GM18867 (cell line): ENCODE data around the gene ALOX15.
"Not testable (repeated sequence)": the region's sequence is repeated elsewhere in the genome, so short reads cannot be mapped to it uniquely, and the experiment has no call there.

Experiments
- ATAC-seq: cut with Tn5 transposase; IDR thresholded peaks from one replicate; pipeline ENCODE4 v1.9.1; 2021; ENCODE audit warnings: mild to moderate bottlenecking, moderate library complexity; ENCODE audit not compliant: unreplicated experiment

ALOX15 gene, protein sequence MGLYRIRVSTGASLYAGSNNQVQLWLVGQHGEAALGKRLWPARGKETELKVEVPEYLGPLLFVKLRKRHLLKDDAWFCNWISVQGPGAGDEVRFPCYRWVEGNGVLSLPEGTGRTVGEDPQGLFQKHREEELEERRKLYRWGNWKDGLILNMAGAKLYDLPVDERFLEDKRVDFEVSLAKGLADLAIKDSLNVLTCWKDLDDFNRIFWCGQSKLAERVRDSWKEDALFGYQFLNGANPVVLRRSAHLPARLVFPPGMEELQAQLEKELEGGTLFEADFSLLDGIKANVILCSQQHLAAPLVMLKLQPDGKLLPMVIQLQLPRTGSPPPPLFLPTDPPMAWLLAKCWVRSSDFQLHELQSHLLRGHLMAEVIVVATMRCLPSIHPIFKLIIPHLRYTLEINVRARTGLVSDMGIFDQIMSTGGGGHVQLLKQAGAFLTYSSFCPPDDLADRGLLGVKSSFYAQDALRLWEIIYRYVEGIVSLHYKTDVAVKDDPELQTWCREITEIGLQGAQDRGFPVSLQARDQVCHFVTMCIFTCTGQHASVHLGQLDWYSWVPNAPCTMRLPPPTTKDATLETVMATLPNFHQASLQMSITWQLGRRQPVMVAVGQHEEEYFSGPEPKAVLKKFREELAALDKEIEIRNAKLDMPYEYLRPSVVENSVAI

DNA sequence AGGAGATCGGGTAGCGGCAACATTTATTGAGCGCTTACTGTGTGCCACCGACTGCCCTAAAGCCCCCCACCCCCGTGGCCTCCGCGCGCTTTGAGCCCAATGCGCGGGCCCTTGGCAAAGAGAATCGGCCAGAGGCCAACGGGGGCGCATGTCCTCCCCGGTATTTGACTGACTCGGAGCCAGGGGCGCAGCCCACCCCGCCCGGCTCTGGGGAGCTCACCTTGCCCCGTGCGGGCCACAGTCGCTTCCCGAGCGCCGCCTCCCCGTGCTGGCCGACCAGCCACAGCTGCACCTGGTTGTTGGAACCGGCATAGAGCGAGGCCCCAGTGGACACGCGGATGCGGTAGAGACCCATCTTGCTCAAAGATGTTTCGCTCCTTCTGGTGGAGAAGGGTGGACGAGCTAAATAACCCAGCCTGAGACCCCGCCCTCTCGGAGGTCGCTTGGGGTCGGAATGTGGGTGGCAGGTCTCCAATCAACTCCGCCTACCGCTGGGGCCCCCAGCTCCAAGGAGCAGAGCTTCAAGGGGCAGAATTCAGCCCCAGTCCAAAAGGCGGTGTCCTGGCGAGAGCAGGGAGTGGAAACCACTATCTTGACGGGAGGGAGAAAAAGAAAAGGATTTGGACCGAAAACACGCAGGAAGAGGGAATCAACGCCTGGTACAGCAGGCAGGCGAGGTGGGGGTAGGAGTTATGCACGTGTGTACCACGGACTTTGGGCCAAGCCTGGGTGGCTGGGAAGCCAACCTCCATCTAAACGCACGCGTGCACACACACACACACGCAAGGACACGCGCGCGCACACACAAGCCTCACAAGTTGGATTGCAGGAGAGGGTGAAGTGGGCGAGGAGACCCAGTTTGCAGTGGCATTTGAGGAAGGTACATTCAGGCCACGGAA, at the start of gene ALOX15:
Gene ALOX15 (minus strand): TSS at position 382 of the 899 bp plus-strand sequence. CDS start 27 bp downstream, at position 355.
- ATAC-seq, result no peak

GRCh38 chr17:4690745-4691144, 49.3 kb upstream of the ALOX15 start:
- ATAC-seq, result no peak

DNA sequence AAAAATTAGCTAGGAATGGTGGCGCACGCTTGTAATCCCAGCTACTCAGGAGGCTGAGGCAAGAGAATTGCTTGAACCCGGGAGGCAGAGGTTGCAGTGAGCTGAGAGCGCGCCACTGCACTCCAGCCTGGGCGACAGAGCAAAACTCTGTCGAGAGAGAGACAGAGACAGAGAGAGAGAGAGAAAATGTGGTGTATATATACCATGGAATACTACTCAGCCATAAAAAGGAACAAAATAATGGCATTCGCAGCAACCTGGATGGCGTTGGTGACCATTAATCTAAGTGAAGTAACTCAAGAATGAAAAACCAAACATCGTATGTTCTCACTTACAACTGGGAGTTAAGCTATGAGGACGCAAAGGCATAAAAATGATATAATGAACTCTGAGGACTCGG, 48.4 kb upstream of the ALOX15 start:
- ATAC-seq, result not testable (repeated sequence)

DNA sequence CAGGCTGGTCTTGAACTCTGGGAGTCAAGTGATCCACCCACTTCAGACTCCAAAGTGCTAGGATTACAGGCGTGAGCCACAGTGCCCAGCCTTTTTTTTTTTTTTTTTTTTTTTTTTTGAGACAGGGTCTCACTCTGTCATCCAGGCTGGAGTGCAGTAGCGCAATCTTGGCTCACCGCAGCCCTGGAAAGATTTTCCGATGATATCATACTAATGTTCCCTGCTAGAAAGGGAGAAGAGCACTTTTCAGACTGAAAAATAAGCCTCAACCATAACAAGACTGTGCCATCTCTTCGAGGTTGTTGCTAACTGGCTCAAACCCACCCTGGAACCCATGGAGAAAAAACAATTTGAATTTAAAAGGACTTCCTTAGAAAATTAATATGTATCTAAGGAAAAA, 42.3 kb upstream of the ALOX15 start:
- ATAC-seq, result not testable (repeated sequence)

DNA sequence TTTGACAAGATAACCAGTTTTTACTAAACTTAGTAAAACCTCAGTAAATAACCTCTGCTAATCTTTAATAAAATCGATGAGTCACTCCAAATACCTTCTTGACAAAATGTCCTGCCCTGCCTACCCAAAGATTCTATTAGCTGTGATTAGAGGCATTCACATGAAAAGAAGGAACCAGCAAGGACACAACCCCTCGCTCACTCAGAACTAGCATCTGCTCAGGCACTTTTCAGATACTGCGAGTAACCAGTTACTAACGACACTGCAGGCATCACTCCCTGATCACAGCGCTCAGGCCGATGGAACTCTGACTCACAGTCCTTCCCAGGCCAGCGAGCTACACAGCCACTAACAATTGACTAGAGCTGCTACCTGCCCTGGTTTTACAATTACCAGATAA, 38.2 kb upstream of the ALOX15 start:
- no peak for ATAC-seq

DNA sequence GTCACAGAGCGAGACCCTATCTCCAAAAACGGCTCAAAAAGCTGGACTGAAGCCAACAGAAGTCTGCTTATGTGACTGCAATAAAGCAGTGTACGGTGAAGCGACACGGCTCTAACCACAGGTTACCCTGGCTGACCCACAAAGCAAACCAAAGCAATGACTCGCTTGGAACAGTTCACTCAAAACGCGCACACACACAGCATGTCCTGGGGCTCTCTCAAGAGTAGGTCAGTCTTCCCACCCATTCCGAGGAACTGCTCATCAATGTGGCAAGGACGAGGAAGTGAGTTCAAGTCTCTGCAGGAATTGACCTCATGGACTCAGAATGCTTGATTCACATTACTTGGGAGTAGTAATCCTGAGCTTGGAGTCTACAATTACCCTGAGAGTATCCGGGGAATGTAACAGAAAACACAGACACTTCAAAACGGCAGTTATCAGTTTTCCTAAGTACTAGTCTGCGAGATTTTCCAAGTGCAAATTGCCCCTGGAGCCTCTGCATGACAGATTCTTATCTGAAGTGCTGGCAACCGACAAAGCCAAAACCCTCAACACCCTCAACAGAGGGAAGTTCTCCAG, 37.1 kb upstream of the ALOX15 start:
- no peak for ATAC-seq

DNA sequence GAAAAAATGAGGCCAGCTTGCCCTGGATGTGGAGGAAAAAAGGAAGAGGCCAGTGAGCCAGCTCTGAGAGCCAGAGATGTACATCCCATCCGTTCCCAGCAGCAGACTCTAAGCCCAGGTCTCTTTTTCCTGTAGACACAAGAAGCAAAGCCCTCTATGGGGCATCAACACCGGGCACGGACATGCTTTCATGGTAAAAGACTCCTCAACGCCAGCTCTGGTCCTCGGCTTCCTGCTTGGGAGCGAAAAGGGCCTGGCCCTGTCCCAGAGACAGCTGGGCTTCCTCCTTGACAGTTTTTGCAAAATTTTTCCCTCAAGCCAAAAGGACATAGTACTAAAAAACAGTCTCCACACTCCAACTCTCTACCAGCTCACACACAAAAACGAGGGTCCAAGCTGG, 35.3 kb upstream of the ALOX15 start:
- ATAC-seq, result no peak

DNA sequence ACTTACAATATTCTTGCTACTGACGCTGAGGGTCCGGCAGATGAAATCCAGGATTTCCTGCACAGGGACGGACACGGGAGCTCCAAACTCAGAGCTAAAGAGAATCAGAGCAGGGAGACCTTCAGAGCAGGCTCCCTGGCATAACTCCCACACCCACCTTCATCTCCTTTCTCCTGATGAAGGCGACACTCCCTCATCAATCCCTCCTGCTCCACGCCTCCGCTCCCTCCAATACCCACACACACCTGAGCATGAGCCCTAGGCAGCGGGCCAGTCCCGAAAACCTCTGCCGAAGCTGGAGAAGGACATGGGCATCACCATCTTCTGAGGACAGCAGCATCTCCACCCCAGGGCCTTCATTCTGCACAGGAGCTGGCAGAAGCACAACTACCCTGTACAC, 34.3 kb upstream of the ALOX15 start:
- ATAC-seq, result no peak

GRCh38 chr17:4674685-4674998, 33.2 kb upstream of the ALOX15 start:
- no peak for ATAC-seq

- no peak for ATAC-seq
Observed at GRCh38 chr17:4673986-4674684, 32.7 kb upstream of the ALOX15 start.

DNA sequence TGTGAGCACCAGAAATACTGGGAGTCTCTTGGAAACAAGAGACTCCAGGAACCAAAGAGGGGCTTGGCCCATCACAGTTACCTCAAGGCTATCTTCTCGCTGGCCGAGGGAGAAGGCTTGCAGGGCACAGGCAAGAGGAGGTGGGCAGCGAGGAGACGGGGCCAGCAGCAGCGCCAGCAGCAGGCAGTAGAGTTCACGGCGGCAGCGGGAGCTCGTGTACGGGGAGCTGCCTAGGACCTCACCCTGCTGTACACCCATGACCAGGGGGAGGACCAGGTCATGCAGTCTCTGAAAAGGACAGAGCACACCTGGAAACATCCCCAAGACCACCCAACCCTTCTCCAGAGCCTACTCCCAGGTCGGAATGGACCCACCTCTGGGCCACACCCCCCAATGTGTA, 31.7 kb upstream of the ALOX15 start:
- ATAC-seq, result no peak

DNA sequence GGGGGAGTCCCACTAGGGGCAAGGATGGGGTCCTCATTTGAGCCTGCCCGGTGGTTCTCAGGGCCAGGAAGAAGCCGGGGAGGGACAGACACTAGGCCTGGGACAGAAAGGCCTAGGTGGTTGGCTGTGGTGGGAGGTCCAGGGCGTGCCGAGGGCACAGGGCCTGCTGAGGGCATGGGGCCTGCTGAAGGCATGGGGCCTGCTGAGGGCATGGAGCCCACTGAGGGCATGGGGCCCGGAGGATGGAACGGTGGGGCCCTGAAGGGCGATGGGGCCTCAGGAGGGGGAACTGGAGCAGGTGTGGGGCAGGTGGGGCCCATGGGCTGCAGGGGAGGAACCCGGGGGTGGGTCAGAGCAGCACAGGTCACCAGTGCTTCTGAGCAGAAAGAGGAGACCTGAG, 31.3 kb upstream of the ALOX15 start:
- ATAC-seq, result no peak

DNA sequence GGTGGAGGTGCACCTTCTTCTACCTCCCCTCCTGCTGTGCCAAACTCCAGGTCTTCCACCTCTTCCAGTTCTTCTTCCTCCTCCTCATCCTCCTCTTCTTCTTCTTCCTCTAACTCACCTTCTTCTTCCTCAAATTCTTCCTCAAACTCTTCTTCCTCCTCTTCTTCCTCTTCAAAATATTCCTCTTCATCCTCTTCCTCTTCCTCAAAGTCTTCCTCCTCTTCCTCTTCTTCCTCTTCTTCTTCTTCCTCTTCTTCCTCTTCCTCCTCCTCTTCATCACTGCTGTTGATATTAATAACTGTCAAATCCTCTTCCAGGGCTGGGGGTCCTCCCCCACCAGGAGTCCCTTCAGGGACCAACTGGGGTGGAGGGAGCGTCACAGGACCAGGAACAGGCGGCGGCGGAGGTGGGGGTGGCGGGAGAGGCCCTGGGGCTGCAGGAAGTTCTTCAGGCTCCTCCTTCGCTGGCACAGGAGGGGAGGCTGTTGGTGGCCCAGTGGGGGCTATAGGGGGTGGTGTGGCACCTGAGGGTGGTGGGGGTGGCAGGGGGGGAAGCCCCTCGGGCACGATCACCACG, 30.7 kb upstream of the ALOX15 start:
- no peak for ATAC-seq

- no peak for ATAC-seq
Observed at GRCh38 chr17:4667166-4667565, 25.7 kb upstream of the ALOX15 start.

GRCh38 chr17:4666296-4666695, 24.8 kb upstream of the ALOX15 start:
- ATAC-seq, result no peak

- no peak for ATAC-seq
Observed at GRCh38 chr17:4665027-4665426, 23.5 kb upstream of the ALOX15 start.

DNA sequence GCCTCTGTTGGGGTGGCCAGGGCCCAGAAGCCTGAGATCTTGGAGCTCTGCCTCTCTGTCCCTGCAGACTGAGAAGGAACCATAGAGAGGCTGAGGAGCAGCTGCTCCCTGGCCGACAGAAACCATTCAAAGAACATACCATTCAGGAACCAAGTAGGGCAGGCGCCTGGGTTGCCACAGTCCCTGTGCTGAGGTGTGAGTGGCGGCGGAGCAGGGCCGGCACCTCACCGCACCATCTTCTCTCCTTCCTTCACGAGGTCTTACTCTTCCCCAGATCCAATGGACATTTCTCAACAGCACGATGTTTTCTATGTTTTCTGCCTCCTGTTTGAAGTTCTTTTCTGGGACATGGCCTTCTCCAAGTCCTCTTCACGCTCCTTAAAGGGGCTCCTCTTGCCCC, 22.8 kb upstream of the ALOX15 start:
- no peak for ATAC-seq

GRCh38 chr17:4663711-4664110, 22.2 kb upstream of the ALOX15 start:
- no peak for ATAC-seq

GRCh38 chr17:4658478-4659305, 17.2 kb upstream of the ALOX15 start:
- ATAC-seq, result no peak
